Measurements from ENCODE around the gene EFCAB14. TPM values are rescaled to one million over a fixed set of nuclear protein-coding genes. Genes with fewer than 3 reads are reported as not detected.

Gene EFCAB14
- total and polyA plus RNA-seq, 2 of the 4 experiments (the other 2 are of a cell fraction), result 28.6 to 43.0 TPM

GRCh38 chr1:46665983-46666382 is 52.9 kb downstream of the EFCAB14 start:
- CTCF ChIA-PET, result interaction anchor here (1.2 kb wide), 1 partner anchor 22 kb away, joined by 4 read pairs; no protein-coding TSS in a partner anchor
- no peak overlapping the region for H4K8ac ChIP-seq (ENCODE audit: low read depth in 2 of 2, low read length in 2 of 2)
- intact Hi-C loops (cut with micrococcal nuclease), result no loop called here

More at GRCh38 chr1:46665983-46666382, 52.9 kb downstream of the EFCAB14 start:
- H4K5ac ChIP-seq (ENCODE audit: low read depth, low read length), result no peak overlapping the region
- in situ Hi-C loops (cut with MboI; ENCODE audit: low sequenced_read_pairs) (no loop called here), dilution Hi-C loops (cut with HindIII; ENCODE audit: low sequenced_read_pairs, unreplicated experiment) (no loop called here)
- no peaks in the 10 kb centered on the region for H3K9me3 ChIP-seq (ENCODE audit: control insufficient read depth, insufficient read depth, low read length)
- BruUV-seq (replicated peaks), result no TSS peak
- no peak overlapping the region for H3K4ac ChIP-seq (ENCODE audit: low read depth, low read length)
- H3K27me3 ChIP-seq (ENCODE audit: control insufficient read depth, insufficient read depth, low read length), result no peaks in the 10 kb centered on the region
- no peak overlapping the region for H3K4me3 ChIP-seq (ENCODE audit: insufficient read depth, low read depth, low read length)
- H3K27ac ChIP-seq (ENCODE audit: insufficient read depth, low read length), result no peak overlapping the region
- H2BK20ac ChIP-seq (ENCODE audit: low read depth, low read length), result no peak overlapping the region
- H3K56ac ChIP-seq (ENCODE audit: extremely low read depth, insufficient read depth, low read length), result no peak overlapping the region
- no peaks in the 10 kb centered on the region for H4K20me1 ChIP-seq (ENCODE audit: insufficient read depth, low read length)
- WGBS, 2 experiments (ENCODE audit: extremely low coverage in 2 of 2, insufficient read length in 1 of 2), result no CpG with 5 or more reads among the region's 2 CpGs
- H3K18ac ChIP-seq (ENCODE audit: low read depth, low read length), result no peak overlapping the region
- no peak overlapping the region for H2AK5ac ChIP-seq (ENCODE audit: low read depth, low read length)
- H2BK5ac ChIP-seq (ENCODE audit: low read depth, low read length, poor library complexity, severe bottlenecking), result no peak overlapping the region
- H3K4me1 ChIP-seq (ENCODE audit: control insufficient read depth, insufficient read depth, low read length), result peaks cover 7% of the 10 kb centered on the region
- POLR2A ChIA-PET (ENCODE audit: unreplicated experiment), result no interaction called here
- peaks cover 10% of the 10 kb centered on the region for H3K36me3 ChIP-seq (ENCODE audit: control insufficient read depth, insufficient read depth, low read length)
- TF ChIP-seq BHLHE40 (IDR thresholded peaks at IDR 0.05; ENCODE audit: low read depth, low read length), result no peak
- TF ChIP-seq CEBPB (IDR thresholded peaks at IDR 0.05; ENCODE audit: low read depth, low read length), result no peak
- TF ChIP-seq CHD1 (IDR thresholded peaks at IDR 0.05; ENCODE audit: low read depth, low read length), result no peak
- TF ChIP-seq POLR2A (IDR thresholded peaks at IDR 0.05; ENCODE audit: low read depth, low read length), result no peak
- no peak for TF ChIP-seq MAZ (IDR thresholded peaks at IDR 0.05; ENCODE audit: borderline replicate concordance, low read depth, low read length)
- no peak for TF ChIP-seq RCOR1 (IDR thresholded peaks at IDR 0.05; ENCODE audit: insufficient replicate concordance, low read length)
- TF ChIP-seq MXI1 (IDR thresholded peaks at IDR 0.05; ENCODE audit: borderline replicate concordance, low read depth, low read length), result no peak
- TF ChIP-seq RFX5 (IDR thresholded peaks at IDR 0.05; ENCODE audit: low read depth, low read length), result no peak
- no peak for TF ChIP-seq USF2 (IDR thresholded peaks at IDR 0.05; ENCODE audit: low read depth, low read length)
- no peak for TF ChIP-seq NFE2L2 (IDR thresholded peaks at IDR 0.05; ENCODE audit: low read depth, low read length)
- TF ChIP-seq FOS (IDR thresholded peaks at IDR 0.05; ENCODE audit: low read depth, low read length), result no peak
- no peak for TF ChIP-seq RAD21 (IDR thresholded peaks at IDR 0.05; ENCODE audit: low read length)
- no peak for TF ChIP-seq SMC3 (IDR thresholded peaks at IDR 0.05; ENCODE audit: low read depth, low read length)
- TF ChIP-seq MAFK (IDR thresholded peaks at IDR 0.05; ENCODE audit: low read depth, low read length), result no peak
- TF ChIP-seq ELK1 (IDR thresholded peaks at IDR 0.05; ENCODE audit: borderline replicate concordance, low read depth, low read length), result no peak
- peaks cover 14 to 28% of the 10 kb centered on the region in 2 experiments for H3K79me1 ChIP-seq (ENCODE audit: low read depth in 1 of 2, low read length in 2 of 2)
- no peak overlapping the region for H2AK9ac ChIP-seq (replicated peaks; ENCODE audit: low read depth, low read length, poor library complexity)
- ATAC-seq (ENCODE audit: low read depth) (no peak), DNase-seq (no peak)
- H3K4me2 ChIP-seq (ENCODE audit: low read depth, low read length), result no peak overlapping the region
- H2BK15ac ChIP-seq (ENCODE audit: low read depth, low read length), result no peak overlapping the region
- no peak overlapping the region for H3K14ac ChIP-seq (replicated peaks; ENCODE audit: low read depth, low read length)
- H3K23ac ChIP-seq (ENCODE audit: low read depth, low read length), result no peak overlapping the region
- H4K91ac ChIP-seq (ENCODE audit: insufficient read depth, low read depth, low read length), result no peak overlapping the region
- no peak overlapping the region for H2BK120ac ChIP-seq (ENCODE audit: low read depth, low read length)
- H2AFZ ChIP-seq (replicated peaks; ENCODE audit: low read length, poor library complexity), result no peak overlapping the region
- H3K9me1 ChIP-seq (ENCODE audit: insufficient read depth, low read length), result peaks cover 9% of the 10 kb centered on the region
- H3K9ac ChIP-seq (ENCODE audit: low read depth, low read length), result no peak overlapping the region

Data from IMR-90 (cell line).